Psoas muscle (tissue), 8 donors: ENCODE results near the gene CYP8B1. TPM values are rescaled to one million over a fixed set of nuclear protein-coding genes. Genes with fewer than 3 reads are reported as not detected.

Source experiments
- ATAC-seq, 4 donors: fragments of 200-7000 bp; cut with Tn5 transposase; one replicate each; pipeline ENCODE4 v1.9.1; 2020; ENCODE audit warnings: moderate library complexity in 3 of 4, mild to moderate bottlenecking in 2 of 4
- DNase-seq, 2 donors: peaks; one replicate each; pipeline ENCODE4 v3.0.0-alpha.2; 2020
- H3K27ac ChIP-seq: fragments of 200-600 bp; one replicate; pipeline ENCODE4 v1.8.0; 2022
- H3K27me3 ChIP-seq, 3 donors: fragments of 200-600 bp in 1 of 3; one replicate each; pipeline versions ENCODE4 v1.6.1 to v1.8.0; 2013 to 2022; ENCODE audit warnings: low read length in 2 of 3, mild to moderate bottlenecking in 2 of 3, moderate library complexity in 1 of 3; ENCODE audit not compliant: insufficient read depth in 3 of 3
- H3K36me3 ChIP-seq, 2 donors: fragments of 200-600 bp in 1 of 2; one replicate each; pipeline versions ENCODE4 v1.6.1 to v1.8.0; 2013 to 2022; ENCODE audit warnings: low read depth in 1 of 2, mild to moderate bottlenecking in 1 of 2, moderate library complexity in 1 of 2; ENCODE audit not compliant: insufficient read depth in 1 of 2
- H3K4me1 ChIP-seq: fragments of 200-600 bp; one replicate; pipeline ENCODE4 v1.8.0; 2022
- H3K4me3 ChIP-seq: fragments of 200-600 bp; one replicate; pipeline ENCODE4 v1.8.0; 2022; ENCODE audit warnings: mild to moderate bottlenecking
- H3K9me3 ChIP-seq: fragments of 200-600 bp; one replicate; pipeline ENCODE4 v1.8.0; 2022
- CTCF ChIP-seq: fragments of 200-600 bp; IDR thresholded peaks from one replicate; pipeline ENCODE4 v1.8.0; 2022; ENCODE audit warnings: antibody characterized with exemption
- WGBS, 3 donors: extraction: QIAGEN DNeasy Blood & Tissue Kit; methylation state at CpG; one replicate each; pipeline versions ENCODE4 v1.1.6 to v1.1.7; 2013; 5-methylcytosine and 5-hydroxymethylcytosine counted together
- intact Hi-C, 2 donors: fragments of 100-400 bp; cut with DNase I; formaldehyde crosslinking; loops; one replicate each; pipeline versions ENCODE4 v1.11.0 to v1.14.2; 2022
- polyA plus RNA-seq, 3 donors: library from polyadenylated mRNA; stranded (reverse); fragments of 200-250 nt; gene quantifications; one replicate each; pipeline ENCODE4 v1.2.3, GENCODE V29; 2013
- total RNA-seq, 4 donors: library from RNA; stranded (reverse); fragmentation: NEBNext Ultra II Directional in 2 of 4; extraction: Animal tissue kit (Norgen Biotek cat#: 25700) in 2 of 4; gene quantifications; one replicate each; pipeline versions ENCODE4 v1.2.1 to v1.2.4, GENCODE V29; 2021 to 2023
- donor health status: healthy with polysubstance abuse.
- donor health status: DM: no; HTN: no; CAD: no; lungs with moderate emphysema.
- donor health status: Bipolar disorder and iron deficiency.
- donor health status: healthy.
- donor health status: DM: yes; HTN: yes; CAD: no.
- donor health status: DM: no; HTN: no; CAD: no.
- donor health status: DM: no; HTN: no; CAD: no.
- donor health status: DM: yes; HTN: yes; CAD: no.

The CYP8B1 gene
- total and polyA plus RNA-seq, 7 donors: 0.08 TPM; not detected in 6

GRCh38 chr3:42829083-42829627 is 46.5 kb downstream of the CYP8B1 start:
- no peak for TF ChIP-seq CTCF
- 91 to 93% (median 92%) methylated on average over 5 of the region's 5 CpGs for WGBS, 3 donors
- Histone ChIP-seq H3K4me3 (no peak overlapping the region), H3K27me3 (no peaks in the 10 kb centered on the region), H3K27ac (no peak overlapping the region), H3K36me3 (no peaks in the 10 kb centered on the region), H3K4me1 (peaks cover 4% of the 10 kb centered on the region), H3K9me3 (no peaks in the 10 kb centered on the region)
- ATAC-seq (no peak), DNase-seq (no peak)
- intact Hi-C loops: no loop called here

- ATAC-seq (no peak), DNase-seq (no peak)
- Histone ChIP-seq H3K4me1 (peaks cover 4% of the 10 kb centered on the region), H3K27me3 (no peaks in the 10 kb centered on the region), H3K36me3 (no peaks in the 10 kb centered on the region), H3K27ac (no peak overlapping the region), H3K9me3 (no peaks in the 10 kb centered on the region), H3K4me3 (no peak overlapping the region)
- 62 to 66% (median 63%) methylated on average over 4 of the region's 4 CpGs for WGBS, 3 donors
- intact Hi-C loops: no loop called here
- TF ChIP-seq CTCF: no peak
Measured at GRCh38 chr3:42827654-42828053, 48.0 kb downstream of the CYP8B1 start.

GRCh38 chr3:42827023-42827422 is 48.7 kb downstream of the CYP8B1 start:
- DNase-seq (no peak), ATAC-seq (no peak)
- Histone ChIP-seq H3K36me3 (no peaks in the 10 kb centered on the region), H3K4me3 (no peak overlapping the region), H3K27ac (no peak overlapping the region), H3K27me3 (no peaks in the 10 kb centered on the region), H3K9me3 (no peaks in the 10 kb centered on the region), H3K4me1 (peaks cover 4% of the 10 kb centered on the region)
- TF ChIP-seq CTCF: no peak
- intact Hi-C loops: no loop called here

- Histone ChIP-seq H3K4me3 (no peak overlapping the region), H3K27ac (no peak overlapping the region), H3K27me3 (no peaks in the 10 kb centered on the region), H3K36me3 (no peaks in the 10 kb centered on the region), H3K9me3 (no peaks in the 10 kb centered on the region), H3K4me1 (peaks cover 4% of the 10 kb centered on the region)
- no peak for DNase-seq
- intact Hi-C loops: no loop called here
- ATAC-seq: no peak
- TF ChIP-seq CTCF: no peak
Measured at GRCh38 chr3:42826141-42826540, 49.5 kb downstream of the CYP8B1 start.

GRCh38 chr3:42823351-42823750 is 52.3 kb downstream of the CYP8B1 start:
- Histone ChIP-seq H3K4me1 (no peaks in the 10 kb centered on the region), H3K27me3 (no peaks in the 10 kb centered on the region), H3K4me3 (no peak overlapping the region), H3K36me3 (no peaks in the 10 kb centered on the region), H3K27ac (no peak overlapping the region), H3K9me3 (no peaks in the 10 kb centered on the region)
- TF ChIP-seq CTCF: no peak
- ATAC-seq: no peak
- intact Hi-C loops: no loop called here
- WGBS, 3 donors: 69 to 75% (median 74%) methylated on average over 2 of the region's 2 CpGs
- no peak for DNase-seq
